Ecto neural progenitor cell (in vitro differentiated cells): ENCODE data around the gene SLCO4A1.
A peak's percentile ranks its signal among the peaks of the same experiment; 100 is the strongest.

ENCODE experiments used
- DNase-seq: peaks from one replicate; pipeline ENCODE4 v3.0.0-alpha.2; 2018; ENCODE audit warnings: low spot score

SLCO4A1 gene

DNA sequence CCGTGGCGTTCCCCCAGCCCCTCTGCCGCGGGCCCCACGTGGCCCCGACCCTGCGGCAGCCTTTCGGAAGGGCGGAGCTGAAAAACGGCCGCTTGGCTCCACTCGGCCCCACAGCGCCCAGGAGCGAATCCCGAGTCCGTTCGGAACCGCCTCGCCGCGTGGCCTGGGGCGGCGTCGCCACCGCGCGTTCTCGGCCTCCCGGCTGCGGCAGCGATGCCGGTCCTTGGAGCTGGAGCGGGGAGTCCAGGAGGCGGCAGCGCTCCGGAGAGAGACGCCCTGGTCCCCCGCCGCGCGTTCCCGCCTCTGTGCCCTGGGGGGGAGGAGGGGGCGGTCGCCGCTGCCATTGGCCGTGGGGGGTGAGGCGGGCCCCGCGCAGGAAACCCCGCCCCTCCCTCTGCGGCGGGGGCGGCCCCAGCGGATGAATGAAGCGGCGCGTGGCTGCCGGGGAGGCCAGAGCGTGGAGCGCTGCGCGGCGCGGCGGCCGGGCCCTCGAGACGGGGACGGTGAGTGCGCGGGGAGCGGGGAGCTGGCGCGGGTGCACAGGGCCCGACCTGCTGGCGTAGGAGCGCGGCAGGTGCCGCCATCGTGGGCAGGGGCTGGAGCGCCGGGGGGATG lies at the start of gene SLCO4A1:
TSS of gene SLCO4A1 (plus strand) at position 453 of the 615 bp plus-strand sequence. CDS start 13,952 bp downstream, outside the sequence.
- peak; percentile 79 for DNase-seq

DNA sequence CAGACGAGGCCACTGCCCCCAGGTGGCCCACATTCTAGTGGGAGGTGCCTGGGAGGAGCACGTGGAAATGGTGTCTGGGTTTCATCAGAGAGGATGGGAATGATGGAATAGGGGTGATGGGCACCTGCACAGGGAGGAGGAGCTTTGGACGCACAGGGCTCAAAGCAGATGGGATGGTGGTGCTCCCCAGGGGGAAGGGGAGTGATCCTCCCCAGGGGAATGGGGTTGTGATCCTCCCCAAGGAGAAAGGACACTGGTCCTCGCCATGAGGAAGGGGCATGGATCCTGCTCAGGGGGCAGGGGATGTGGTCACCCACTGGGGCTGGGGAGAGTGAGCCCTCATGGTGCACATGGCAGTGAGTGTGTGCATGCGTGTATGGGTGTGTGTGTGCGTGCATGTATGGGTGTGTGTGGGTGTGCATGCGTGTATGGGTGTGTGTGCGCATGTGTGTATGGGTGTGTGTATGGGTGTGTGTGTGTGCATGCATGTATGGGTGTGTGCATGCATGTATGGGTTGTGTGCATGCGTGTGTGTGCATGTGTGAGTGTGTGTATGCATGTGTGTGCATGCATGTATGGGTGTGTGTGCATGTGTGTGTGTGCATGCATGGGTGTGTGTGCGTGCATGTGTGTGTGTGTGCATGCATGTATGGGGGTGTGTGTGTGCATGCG lies 49.7 kb upstream of the SLCO4A1 start:
- DNase-seq, result no peak

DNA sequence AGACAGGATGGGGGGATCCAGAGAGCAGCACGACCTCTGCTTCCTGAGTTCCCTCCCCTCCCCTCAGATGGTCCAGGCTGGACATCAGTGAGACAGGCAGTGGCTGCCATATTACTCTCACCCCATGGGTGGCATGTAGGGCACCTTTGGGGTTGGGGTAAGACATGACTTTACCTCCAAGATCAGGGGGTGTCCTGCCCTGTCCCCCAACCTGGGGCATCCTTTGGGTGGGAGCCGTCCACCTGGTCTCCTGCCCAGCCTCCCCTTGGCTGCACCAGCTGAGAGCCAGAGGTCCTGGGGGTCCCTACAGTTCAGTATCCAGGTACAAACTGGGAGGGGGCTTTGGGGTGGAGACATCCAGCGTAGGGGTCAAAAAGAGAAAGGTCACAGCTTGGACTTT lies 48.7 kb upstream of the SLCO4A1 start:
- no peak for DNase-seq

DNA sequence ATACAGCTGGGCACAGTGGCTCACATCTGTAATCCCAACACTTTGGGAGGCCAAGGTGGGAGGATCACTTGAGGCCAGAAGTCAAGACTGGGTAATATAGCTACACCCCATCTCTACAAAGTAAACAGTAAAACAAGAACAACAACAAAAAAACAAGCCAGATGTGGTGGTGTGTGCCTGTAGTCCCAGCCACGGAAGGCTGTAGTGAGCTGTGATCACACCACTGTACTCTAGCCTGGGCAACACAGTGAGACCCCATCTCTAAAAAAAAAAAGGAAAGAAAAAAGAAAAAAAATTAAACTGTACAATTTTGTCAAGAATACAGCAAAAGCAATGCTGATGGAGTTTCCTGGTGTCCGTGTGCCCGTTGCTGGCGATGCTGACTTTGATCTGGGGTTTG lies 47.2 kb upstream of the SLCO4A1 start:
- DNase-seq, result no peak

DNA sequence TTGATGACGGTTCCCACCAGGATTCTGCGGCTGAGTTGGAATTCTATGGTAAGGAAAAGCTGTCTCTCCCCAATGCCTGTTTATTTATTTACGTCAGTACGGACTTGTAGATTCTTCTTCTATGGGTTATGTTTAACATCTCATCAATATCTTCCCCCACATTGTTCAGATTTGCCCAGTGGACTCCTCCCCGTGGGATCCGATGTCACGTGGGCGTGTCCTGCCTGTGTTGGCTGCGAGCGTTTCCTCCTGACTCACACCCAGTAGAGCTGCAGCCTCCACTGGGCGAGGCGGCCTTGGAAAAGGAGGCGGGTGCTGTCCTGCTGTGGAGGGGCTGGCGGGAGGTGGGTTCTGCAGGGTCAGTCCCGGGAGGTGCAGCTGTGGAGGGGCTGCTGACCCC lies 46.8 kb upstream of the SLCO4A1 start:
- DNase-seq, result no peak

DNA sequence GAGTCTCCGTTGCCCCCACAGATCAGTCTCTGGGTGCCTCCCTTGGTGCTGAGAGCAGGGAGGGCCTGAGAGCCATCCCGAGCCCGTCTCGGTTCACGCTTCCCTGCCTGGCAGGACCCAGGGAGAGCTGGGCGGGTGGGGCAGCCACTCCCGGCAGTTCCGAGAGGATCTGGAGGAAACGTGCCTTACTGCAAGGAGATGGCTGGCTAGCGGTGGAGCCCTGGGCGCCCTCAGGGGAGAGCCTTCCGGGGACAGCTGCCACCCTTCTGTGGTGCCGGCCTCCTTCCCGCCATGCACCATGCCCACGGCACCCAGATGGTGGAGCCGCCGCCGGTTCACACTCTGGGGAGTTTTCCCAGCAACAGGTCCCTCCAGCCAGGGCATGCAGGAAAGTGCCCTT lies 45.8 kb upstream of the SLCO4A1 start:
- DNase-seq, result no peak

DNA sequence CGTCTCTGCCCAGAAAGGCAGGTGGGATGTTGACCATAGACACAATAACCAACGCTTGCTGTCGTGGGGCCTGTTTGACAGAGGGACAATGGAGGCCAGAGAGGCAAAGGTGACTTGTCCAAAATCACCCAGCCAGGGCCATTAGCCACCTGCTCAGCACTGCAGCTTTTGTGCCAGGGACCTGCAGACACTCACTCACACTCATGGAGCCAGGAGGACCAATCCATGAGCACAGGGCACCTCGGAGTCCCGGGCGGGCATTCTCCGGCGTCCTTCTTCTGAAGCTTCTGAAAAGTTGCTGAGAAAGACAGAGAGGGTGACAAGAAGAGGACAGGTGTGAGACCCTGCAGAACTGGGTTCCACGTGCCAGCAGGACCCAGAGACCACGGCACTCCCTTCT lies 45.4 kb upstream of the SLCO4A1 start:
- DNase-seq, result no peak

- DNase-seq, result no peak
Measured at GRCh38 chr20:62597416-62598115, 44.7 kb upstream of the SLCO4A1 start.

GRCh38 chr20:62598761-62599194 lies 43.5 kb upstream of the SLCO4A1 start:
- DNase-seq, result no peak

DNA sequence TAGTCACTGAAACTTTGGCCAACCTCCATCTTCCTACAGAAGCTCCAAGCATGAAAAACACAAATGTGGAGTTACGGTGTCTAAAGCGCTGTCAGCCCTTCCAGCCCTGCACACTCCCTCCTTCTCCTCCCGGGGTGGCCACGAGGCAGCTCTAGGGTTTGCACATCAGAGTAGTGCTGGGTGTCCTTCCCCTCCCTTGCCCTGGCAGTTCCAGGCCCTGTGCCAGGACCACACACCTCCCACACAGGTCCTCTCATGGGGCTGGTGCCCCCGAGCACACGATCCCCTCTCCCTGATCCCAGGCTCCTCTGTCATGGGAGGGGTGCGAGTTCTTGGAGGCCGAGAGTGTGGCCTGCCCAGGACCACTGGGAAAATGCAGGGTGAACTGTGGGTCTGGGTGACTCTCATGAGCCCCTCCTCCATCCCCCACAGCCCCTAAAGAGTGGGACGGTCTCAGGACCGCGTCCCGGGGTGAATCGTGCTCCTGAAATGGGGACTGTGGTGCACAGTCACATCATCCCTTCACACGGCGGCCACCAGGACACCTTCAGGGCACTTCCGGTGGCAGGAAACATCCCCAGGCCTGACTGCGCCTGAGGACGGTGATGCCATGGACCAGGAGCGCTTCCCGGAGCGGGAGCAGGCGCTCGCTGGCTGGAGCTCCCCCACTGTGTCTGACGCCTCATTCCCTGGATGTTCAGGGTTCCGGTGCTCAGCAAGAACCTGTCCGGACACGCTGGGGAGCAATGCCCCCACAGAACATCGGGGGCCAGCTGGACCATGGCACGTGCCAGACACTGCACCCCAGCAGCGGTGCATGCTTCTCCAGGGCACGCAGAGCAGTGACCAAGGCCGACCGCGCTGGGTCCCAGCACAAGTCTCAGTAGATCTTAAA lies 42.8 kb upstream of the SLCO4A1 start:
- DNase-seq, result no peak

GRCh38 chr20:62601172-62601571 lies 41.1 kb upstream of the SLCO4A1 start:
- no peak for DNase-seq

DNA sequence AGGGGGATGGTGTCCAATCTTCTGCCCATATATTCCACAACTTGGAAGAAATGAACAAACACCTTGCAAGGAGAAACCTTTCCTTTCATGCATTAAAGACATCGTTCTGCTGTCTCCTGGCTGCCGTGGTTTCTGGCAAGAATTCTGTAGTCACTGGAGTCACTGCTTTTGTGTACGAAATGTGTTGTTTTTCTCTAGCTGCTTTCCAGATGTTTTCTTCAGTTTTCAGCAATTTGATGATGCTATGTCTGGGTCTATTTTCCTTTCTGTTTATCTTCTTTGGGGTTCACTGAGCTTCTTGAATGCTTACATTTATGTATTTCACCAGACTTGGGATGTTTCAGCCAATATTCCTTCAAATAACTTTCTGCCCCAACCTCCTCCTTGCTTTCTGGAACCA lies 40.6 kb upstream of the SLCO4A1 start:
- DNase-seq, result no peak

DNA sequence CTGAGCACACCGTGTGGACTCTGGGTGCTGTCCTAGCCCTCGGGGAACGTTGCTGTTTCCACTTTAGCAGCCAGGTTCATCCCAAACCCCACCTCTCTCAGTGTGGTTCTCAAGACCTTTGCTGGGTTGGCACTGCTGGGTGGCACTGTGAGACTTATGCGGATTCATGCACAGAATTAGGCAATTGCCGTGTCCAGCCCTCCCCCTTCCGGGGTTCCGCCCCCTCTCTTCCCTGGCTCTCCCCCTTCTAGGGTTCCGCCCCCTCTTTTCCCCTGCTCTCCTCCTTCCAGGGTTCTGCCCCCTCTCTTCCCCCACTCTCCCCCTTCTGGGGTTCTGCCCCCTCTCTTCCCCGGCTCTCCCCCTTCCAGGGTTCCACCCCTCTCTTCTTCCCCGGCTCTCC lies 39.8 kb upstream of the SLCO4A1 start:
- DNase-seq, result no peak

- DNase-seq, result no peak
Measured at GRCh38 chr20:62603021-62603906, 39.0 kb upstream of the SLCO4A1 start.

- DNase-seq, result no peak
Measured at GRCh38 chr20:62603907-62604785, 38.2 kb upstream of the SLCO4A1 start.

DNA sequence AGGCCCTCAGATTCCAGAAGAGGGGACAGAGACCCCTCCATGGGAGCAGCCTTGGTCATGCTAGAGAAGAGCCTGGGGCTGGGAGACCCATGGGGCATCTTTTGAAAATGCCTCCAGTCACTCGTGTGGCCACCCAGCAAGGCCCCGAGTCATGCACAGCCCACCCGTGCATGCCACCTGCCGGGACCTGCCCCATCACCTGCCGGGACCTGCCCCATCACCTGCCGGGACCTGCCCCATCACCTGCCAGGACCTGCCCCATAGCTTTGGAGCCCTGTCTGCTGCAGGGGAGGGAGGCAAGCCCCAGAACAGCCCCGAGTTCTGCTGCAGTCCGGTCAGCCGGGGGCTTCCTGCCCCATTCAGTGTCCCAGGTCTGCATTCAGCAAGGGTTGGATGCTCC lies 37.5 kb upstream of the SLCO4A1 start:
- no peak for DNase-seq

DNA sequence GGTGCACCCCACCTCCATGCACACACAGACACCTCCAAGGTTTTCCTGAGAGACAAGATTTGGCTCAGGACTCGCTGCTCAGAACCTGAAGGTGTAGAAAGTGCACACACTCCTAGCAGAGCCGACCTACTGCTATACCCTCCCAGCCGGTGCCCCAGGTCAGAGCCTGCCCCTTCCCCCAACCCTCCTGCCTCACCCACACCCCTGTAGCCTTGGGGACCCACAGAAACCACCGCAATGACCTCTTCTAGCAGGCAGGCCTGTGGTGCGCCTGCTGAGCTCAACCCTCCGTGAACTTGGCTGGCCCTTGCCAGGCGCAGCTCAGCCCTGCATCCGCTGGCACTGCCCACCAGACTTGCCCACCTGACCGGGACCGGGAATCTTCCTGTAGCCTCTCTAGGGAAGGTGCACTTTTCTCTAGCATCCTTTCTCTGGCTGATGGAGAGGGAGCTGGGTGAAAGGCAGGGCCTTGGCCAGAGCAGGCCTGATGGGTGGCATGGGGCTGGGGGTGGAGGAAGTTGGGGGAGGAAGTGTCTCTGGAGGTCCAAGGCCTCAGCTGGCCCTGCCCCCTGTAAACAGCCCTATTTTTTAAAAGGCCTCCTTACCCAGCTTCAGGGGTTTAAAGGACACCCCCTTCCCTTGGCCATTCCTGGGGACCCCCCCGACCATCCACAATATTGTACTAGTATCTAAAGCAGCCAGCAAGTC lies 36.9 kb upstream of the SLCO4A1 start:
- no peak for DNase-seq

DNA sequence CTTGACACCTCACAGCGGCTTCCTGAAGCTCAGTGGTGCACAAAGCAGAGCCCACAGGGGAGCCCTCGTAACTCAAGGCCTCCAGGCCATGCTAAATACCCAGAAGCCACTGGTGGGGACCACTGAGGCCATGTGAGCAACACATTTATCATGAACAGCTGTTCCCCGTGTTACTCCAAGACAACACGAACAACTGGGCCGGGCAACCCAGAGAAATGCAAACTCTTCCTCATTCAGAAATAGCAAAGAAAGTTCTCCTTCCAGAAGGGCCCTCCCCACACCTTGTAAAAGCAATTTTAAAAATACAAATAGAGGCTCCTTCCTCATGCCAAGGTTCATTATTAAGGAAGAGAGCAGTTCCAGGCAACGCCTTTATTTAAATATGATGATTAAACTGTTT lies 36.3 kb upstream of the SLCO4A1 start:
- no peak for DNase-seq

GRCh38 chr20:62606551-62607201 lies 35.6 kb upstream of the SLCO4A1 start:
- no peak for DNase-seq
